Activated CD4-positive, alpha-beta T cell treated with anti-CD3 and anti-CD28 coated beads, Interleukin-2, amount 10 ng/mL, durations not matched to agents 7 days and 5 days (primary cell): ENCODE measurements around the gene FAM161A. TPM values are rescaled to one million over a fixed set of nuclear protein-coding genes. Genes with fewer than 3 reads are reported as not detected.
"Not testable (repeated sequence)": the region's sequence is repeated elsewhere in the genome, so short reads cannot be mapped to it uniquely, and the experiment has no call there.

Experiments
- CTCF ChIA-PET: fragments of 350-600 bp; sonication (Branson Sonifier 250); formaldehyde crosslinking; loops from one replicate; lab custom pipeline; 2021; ENCODE audit warnings: antibody characterized with exemption; lab: Charles Lee
- POLR2A ChIA-PET: fragments of 350-600 bp; sonication (Branson Sonifier 250); formaldehyde crosslinking; loops from one replicate; lab custom pipeline; 2021; ENCODE audit warnings: antibody characterized with exemption; lab: Charles Lee
- DNase-seq: peaks from one replicate; pipeline ENCODE4 v3.0.0-alpha.2; 2020
- H3K27ac Mint-ChIP-seq: one replicate; pipeline ENCODE4 v1.8.0; 2021; ENCODE audit warnings: mild to moderate bottlenecking, moderate library complexity, mixed read lengths
- H3K27me3 Mint-ChIP-seq: one replicate; pipeline ENCODE4 v1.8.0; 2021; ENCODE audit warnings: mixed read lengths
- H3K36me3 Mint-ChIP-seq: one replicate; pipeline ENCODE4 v1.8.0; 2021; ENCODE audit warnings: low read depth, mixed read lengths
- H3K4me1 Mint-ChIP-seq: one replicate; pipeline ENCODE4 v1.8.0; 2021; ENCODE audit warnings: mixed read lengths
- H3K4me3 Mint-ChIP-seq: one replicate; pipeline ENCODE4 v1.8.0; 2021; ENCODE audit warnings: mild to moderate bottlenecking, moderate library complexity, mixed read lengths
- H3K9me3 Mint-ChIP-seq: one replicate; pipeline ENCODE4 v1.8.0; 2021; ENCODE audit warnings: mixed read lengths
- total RNA-seq, 2 experiments: library from RNA; stranded (reverse); gene quantifications; one replicate each; pipeline ENCODE4 v1.2.3, GENCODE V29; 2021

Gene FAM161A, protein sequence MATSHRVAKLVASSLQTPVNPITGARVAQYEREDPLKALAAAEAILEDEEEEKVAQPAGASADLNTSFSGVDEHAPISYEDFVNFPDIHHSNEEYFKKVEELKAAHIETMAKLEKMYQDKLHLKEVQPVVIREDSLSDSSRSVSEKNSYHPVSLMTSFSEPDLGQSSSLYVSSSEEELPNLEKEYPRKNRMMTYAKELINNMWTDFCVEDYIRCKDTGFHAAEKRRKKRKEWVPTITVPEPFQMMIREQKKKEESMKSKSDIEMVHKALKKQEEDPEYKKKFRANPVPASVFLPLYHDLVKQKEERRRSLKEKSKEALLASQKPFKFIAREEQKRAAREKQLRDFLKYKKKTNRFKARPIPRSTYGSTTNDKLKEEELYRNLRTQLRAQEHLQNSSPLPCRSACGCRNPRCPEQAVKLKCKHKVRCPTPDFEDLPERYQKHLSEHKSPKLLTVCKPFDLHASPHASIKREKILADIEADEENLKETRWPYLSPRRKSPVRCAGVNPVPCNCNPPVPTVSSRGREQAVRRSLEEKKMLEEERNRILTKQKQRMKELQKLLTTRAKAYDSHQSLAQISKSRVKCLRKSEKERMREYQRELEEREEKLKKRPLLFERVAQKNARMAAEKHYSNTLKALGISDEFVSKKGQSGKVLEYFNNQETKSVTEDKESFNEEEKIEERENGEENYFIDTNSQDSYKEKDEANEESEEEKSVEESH
- total RNA-seq: 1 to 10 TPM; 4.0 to 4.4 TPM

- POLR2A ChIA-PET: no interaction called here
- Mint-ChIP-seq H3K36me3 (peaks cover 5% of the 10 kb centered on the region), H3K4me1 (peaks cover 26% of the 10 kb centered on the region), H3K27me3 (no peaks in the 10 kb centered on the region), H3K4me3 (peak within 1 kb of the TSS; percentile 90), H3K9me3 (no peaks in the 10 kb centered on the region), H3K27ac (peak within 1 kb of the TSS; percentile 92)
- CTCF ChIA-PET: interaction anchor here (1.2 to 1.9 kb wide), 2 partner anchors 18 to 20 kb away, joined by 4 read pairs; no protein-coding TSS in a partner anchor
- DNase-seq: peak; percentile 77
Observed at GRCh38 chr2:61853847-61854563, at the start of gene FAM161A. Gene FAM161A, minus strand, starts transcription at chr2:61854060. Its CDS starts 19 bp downstream, at chr2:61854041.

GRCh38 chr2:61900281-61900680 lies 46.4 kb upstream of the FAM161A start:
- DNase-seq: no peak
- Mint-ChIP-seq H3K27ac (no peak overlapping the region), H3K27me3 (no peaks in the 10 kb centered on the region), H3K9me3 (no peaks in the 10 kb centered on the region), H3K36me3 (no peaks in the 10 kb centered on the region), H3K4me3 (no peak overlapping the region), H3K4me1 (peaks cover 8% of the 10 kb centered on the region)
- ChIA-PET CTCF (no interaction called here), POLR2A (no interaction called here)

DNA sequence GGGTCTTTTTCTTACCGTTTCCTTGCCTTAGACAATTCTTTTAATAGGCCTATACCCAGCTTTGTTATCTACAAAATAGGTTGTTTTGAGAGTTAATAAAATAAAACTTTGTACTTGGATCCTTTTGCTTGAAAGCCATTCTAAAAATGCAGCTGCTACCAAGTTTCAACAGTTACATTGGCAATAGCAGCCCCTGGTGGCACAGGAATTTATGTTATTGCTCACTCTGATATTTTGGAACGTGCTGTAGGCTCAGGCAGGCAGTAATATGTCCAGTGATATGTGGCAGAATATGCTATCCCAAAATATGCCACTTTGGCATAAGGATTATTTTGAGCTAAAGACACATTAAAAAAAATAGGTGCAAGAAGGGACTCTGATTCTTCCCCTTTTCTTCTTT lies 45.0 kb upstream of the FAM161A start:
- H3K9me3 Mint-ChIP-seq: no peaks in the 10 kb centered on the region
- no peaks in the 10 kb centered on the region for H3K4me1 Mint-ChIP-seq
- ChIA-PET POLR2A (no interaction called here), CTCF (no interaction called here)
- H3K27me3 Mint-ChIP-seq: no peaks in the 10 kb centered on the region
- no peak overlapping the region for H3K4me3 Mint-ChIP-seq
- DNase-seq: peak; percentile 30
- no peak overlapping the region for H3K27ac Mint-ChIP-seq
- no peaks in the 10 kb centered on the region for H3K36me3 Mint-ChIP-seq

- ChIA-PET CTCF (no interaction called here), POLR2A (no interaction called here)
- peaks cover 24% of the 10 kb centered on the region for H3K36me3 Mint-ChIP-seq
- no peaks in the 10 kb centered on the region for H3K9me3 Mint-ChIP-seq
- H3K27me3 Mint-ChIP-seq: no peaks in the 10 kb centered on the region
- H3K27ac Mint-ChIP-seq: peak within 1 kb of the TSS; percentile 99
- peaks cover 25% of the 10 kb centered on the region for H3K4me1 Mint-ChIP-seq
- peak within 1 kb of the TSS; percentile 97 for H3K4me3 Mint-ChIP-seq
- DNase-seq: peak; percentile 88
Observed at GRCh38 chr2:61888267-61889055, 34.6 kb upstream of the FAM161A start, which contains the start of gene CCT4. Gene CCT4, minus strand, starts transcription at chr2:61888656. Its CDS starts 149 bp downstream, at chr2:61888507.

GRCh38 chr2:61887717-61888266 lies 33.9 kb upstream of the FAM161A start:
- H3K27me3 Mint-ChIP-seq: no peaks in the 10 kb centered on the region
- CTCF ChIA-PET: no interaction called here
- H3K36me3 Mint-ChIP-seq: peaks cover 30% of the 10 kb centered on the region
- POLR2A ChIA-PET: no interaction called here
- H3K4me1 Mint-ChIP-seq: peaks cover 25% of the 10 kb centered on the region
- peak overlapping the region; percentile 99 for H3K27ac Mint-ChIP-seq
- peak overlapping the region; percentile 97 for H3K4me3 Mint-ChIP-seq
- peak; percentile 16 for DNase-seq
- no peaks in the 10 kb centered on the region for H3K9me3 Mint-ChIP-seq

- no peak overlapping the region for H3K27ac Mint-ChIP-seq
- DNase-seq: no peak
- no peaks in the 10 kb centered on the region for H3K27me3 Mint-ChIP-seq
- no peaks in the 10 kb centered on the region for H3K9me3 Mint-ChIP-seq
- POLR2A ChIA-PET: no interaction called here
- H3K36me3 Mint-ChIP-seq: peaks cover 39% of the 10 kb centered on the region
- CTCF ChIA-PET: interaction anchor here (1.0 kb wide), 1 partner anchor 181 kb away, joined by 3 read pairs; no protein-coding TSS in a partner anchor
- H3K4me3 Mint-ChIP-seq: peak overlapping the region; percentile 97
- H3K4me1 Mint-ChIP-seq: peaks cover 25% of the 10 kb centered on the region
Observed at GRCh38 chr2:61885896-61886603, 32.2 kb upstream of the FAM161A start.

DNA sequence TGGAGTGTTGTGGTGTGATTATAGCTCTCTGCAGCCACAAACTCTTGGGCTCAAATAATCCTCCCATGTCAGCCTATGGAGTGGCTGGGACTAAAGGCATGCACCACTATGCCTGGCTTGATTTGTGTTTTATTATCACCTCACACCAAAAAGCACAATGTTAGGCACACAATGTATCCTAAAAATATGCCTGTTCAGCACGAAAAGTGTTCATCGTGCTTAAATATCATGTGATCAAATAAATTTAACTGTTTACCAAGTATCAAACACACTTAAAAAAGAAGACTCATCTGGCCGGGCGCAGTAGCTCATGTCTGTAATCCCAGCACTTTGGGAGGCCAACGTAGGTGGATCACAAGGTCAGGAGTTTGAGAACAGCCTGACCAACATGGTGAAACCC lies 29.0 kb upstream of the FAM161A start:
- Mint-ChIP-seq H3K4me1 (peaks cover 19% of the 10 kb centered on the region), H3K9me3 (no peaks in the 10 kb centered on the region), H3K36me3 (peaks cover 51% of the 10 kb centered on the region), H3K27me3 (no peaks in the 10 kb centered on the region), H3K4me3 (no peak overlapping the region), H3K27ac (no peak overlapping the region)
- POLR2A ChIA-PET: interaction anchor here (0.6 kb wide), 2 partner anchors 16 to 151 kb away, joined by 3 to 4 read pairs; no protein-coding TSS in a partner anchor
- no peak for DNase-seq
- CTCF ChIA-PET: interaction anchor here (0.6 to 1.4 kb wide), 3 partner anchors 17 to 387 kb away, joined by 3 read pairs; no protein-coding TSS in a partner anchor

DNA sequence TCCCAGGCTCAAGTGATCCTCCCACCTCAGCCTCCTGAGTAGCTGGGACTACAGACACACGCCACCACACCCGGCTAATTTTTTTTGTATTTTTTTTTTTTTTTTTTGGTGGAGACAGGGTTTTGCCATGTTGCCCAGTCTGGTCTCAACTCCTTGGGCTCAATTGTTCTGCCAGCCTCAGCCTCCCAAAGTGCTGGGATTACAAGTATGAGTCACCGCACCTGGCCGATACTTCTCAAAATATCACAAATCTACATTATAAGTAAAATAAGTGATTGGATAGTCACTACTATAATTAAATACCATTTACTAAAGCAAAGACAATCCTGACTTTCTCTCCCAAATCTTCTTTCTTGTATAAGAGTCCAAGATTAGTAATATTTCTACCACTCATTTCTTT lies 25.5 kb upstream of the FAM161A start:
- peaks cover 50% of the 10 kb centered on the region for H3K36me3 Mint-ChIP-seq
- CTCF ChIA-PET: interaction anchor here (1.1 kb wide), 1 partner anchor 27 kb away, joined by 3 read pairs; no protein-coding TSS in a partner anchor
- H3K4me1 Mint-ChIP-seq, H3K9me3 Mint-ChIP-seq, POLR2A ChIA-PET, H3K27me3 Mint-ChIP-seq, H3K4me3 Mint-ChIP-seq, H3K27ac Mint-ChIP-seq, DNase-seq: not testable (repeated sequence)

- ChIA-PET POLR2A (no interaction called here), CTCF (no interaction called here)
- Mint-ChIP-seq H3K27me3 (no peaks in the 10 kb centered on the region), H3K9me3 (no peaks in the 10 kb centered on the region), H3K4me1 (peaks cover 2% of the 10 kb centered on the region), H3K36me3 (peaks cover 55% of the 10 kb centered on the region), H3K4me3 (no peak overlapping the region), H3K27ac (no peak overlapping the region)
- DNase-seq: no peak
Observed at GRCh38 chr2:61878761-61879160, 24.9 kb upstream of the FAM161A start.

- peaks cover 2% of the 10 kb centered on the region for H3K4me1 Mint-ChIP-seq
- no peaks in the 10 kb centered on the region for H3K27me3 Mint-ChIP-seq
- no peak overlapping the region for H3K27ac Mint-ChIP-seq
- H3K36me3 Mint-ChIP-seq: peaks cover 51% of the 10 kb centered on the region
- no peak for DNase-seq
- H3K9me3 Mint-ChIP-seq: no peaks in the 10 kb centered on the region
- ChIA-PET CTCF (no interaction called here), POLR2A (no interaction called here)
- no peak overlapping the region for H3K4me3 Mint-ChIP-seq
Observed at GRCh38 chr2:61877571-61878245, 23.8 kb upstream of the FAM161A start.

DNA sequence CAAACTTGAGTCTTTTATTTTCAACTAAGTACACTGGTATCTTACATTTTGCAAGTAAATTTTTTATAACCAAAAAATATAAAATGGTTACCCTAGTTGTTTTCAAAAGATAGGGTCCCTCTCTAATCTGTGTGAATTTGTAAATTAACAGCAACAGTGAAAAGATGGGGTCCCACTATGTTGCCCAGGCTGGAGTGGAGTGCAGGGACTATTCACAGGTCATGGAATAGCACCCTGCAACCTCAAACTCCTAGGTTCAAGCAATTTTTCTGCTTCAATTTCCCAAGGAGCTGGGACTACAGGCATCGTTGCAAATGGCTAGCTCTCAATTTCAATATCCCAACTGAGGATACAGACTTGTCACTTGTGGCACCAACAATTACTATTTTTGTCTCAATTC lies 22.5 kb upstream of the FAM161A start:
- H3K36me3 Mint-ChIP-seq: peaks cover 53% of the 10 kb centered on the region
- H3K27ac Mint-ChIP-seq: no peak overlapping the region
- ChIA-PET CTCF (no interaction called here), POLR2A (no interaction called here)
- H3K4me3 Mint-ChIP-seq: no peak overlapping the region
- H3K9me3 Mint-ChIP-seq: no peaks in the 10 kb centered on the region
- H3K27me3 Mint-ChIP-seq: no peaks in the 10 kb centered on the region
- H3K4me1 Mint-ChIP-seq: peaks cover 2% of the 10 kb centered on the region
- no peak for DNase-seq
